ENCODE results near the gene ARID1B.
A peak's percentile ranks its signal among the peaks of the same experiment; 100 is the strongest.

The ARID1B gene

GRCh38 chr6:157050537-157051265 is 273.5 kb downstream of the ARID1B start:
- H3K4me3 ChIP-seq (ENCODE audit: low read depth, low read length): peak overlapping the region; percentile 6; the same call in 1 of the 2 replicates
- DNase-seq: peak; percentile 68
- H3K9me3 ChIP-seq: no peaks in the 10 kb centered on the region
- H3K4me1 ChIP-seq: peaks cover 22% of the 10 kb centered on the region
- H3K27me3 ChIP-seq: no peaks in the 10 kb centered on the region
- no peaks in the 10 kb centered on the region; the same call in 1 of the 2 replicates for H3K36me3 ChIP-seq
- TF ChIP-seq CTCF (IDR thresholded peaks at IDR 0.05; ENCODE audit: low read depth, low read length): no peak

GRCh38 chr6:157054531-157054979 is 277.4 kb downstream of the ARID1B start:
- Histone ChIP-seq H3K9me3 (no peaks in the 10 kb centered on the region), H3K4me1 (peaks cover 21% of the 10 kb centered on the region)
- no peak for TF ChIP-seq CTCF (IDR thresholded peaks at IDR 0.05; ENCODE audit: low read depth, low read length)

GRCh38 chr6:157055863-157056262 is 278.7 kb downstream of the ARID1B start:
- no peak overlapping the region for H3K4me3 ChIP-seq (ENCODE audit: low read depth, low read length)
- DNase-seq: no peak
- no peak for TF ChIP-seq CTCF (IDR thresholded peaks at IDR 0.05; ENCODE audit: low read depth, low read length)
- no peaks in the 10 kb centered on the region for H3K27me3 ChIP-seq
- peaks cover 21% of the 10 kb centered on the region for H3K4me1 ChIP-seq
- H3K36me3 ChIP-seq: peaks cover 3% of the 10 kb centered on the region; the same call in 1 of the 2 replicates
- no peaks in the 10 kb centered on the region for H3K9me3 ChIP-seq

More at GRCh38 chr6:157054531-157054979, 277.4 kb downstream of the ARID1B start:
- no peak for DNase-seq
- Histone ChIP-seq H3K4me3 (ENCODE audit: low read depth, low read length) (no peak overlapping the region), H3K36me3 (peaks cover 3% of the 10 kb centered on the region; the same call in 1 of the 2 replicates), H3K27me3 (no peaks in the 10 kb centered on the region)

- TF ChIP-seq CTCF (IDR thresholded peaks at IDR 0.05; ENCODE audit: low read depth, low read length): no peak
- H3K4me1 ChIP-seq: peaks cover 21% of the 10 kb centered on the region
- no peaks in the 10 kb centered on the region for H3K27me3 ChIP-seq
- H3K36me3 ChIP-seq: peaks cover 3% of the 10 kb centered on the region; the same call in 1 of the 2 replicates
- no peaks in the 10 kb centered on the region for H3K9me3 ChIP-seq
- no peak for DNase-seq
- no peak overlapping the region for H3K4me3 ChIP-seq (ENCODE audit: low read depth, low read length)
Observed at GRCh38 chr6:157056275-157056674, 279.1 kb downstream of the ARID1B start.

- no peak for DNase-seq
- Histone ChIP-seq H3K9me3 (no peaks in the 10 kb centered on the region), H3K4me1 (peaks cover 21% of the 10 kb centered on the region), H3K4me3 (ENCODE audit: low read depth, low read length) (no peak overlapping the region), H3K36me3 (0 out of 2 replicates have a peak, but pooled peaks cover 3% of the 10 kb centered on the region), H3K27me3 (no peaks in the 10 kb centered on the region)
- TF ChIP-seq CTCF (IDR thresholded peaks at IDR 0.05; ENCODE audit: low read depth, low read length): no peak
Observed at GRCh38 chr6:157058574-157058973, 281.4 kb downstream of the ARID1B start.

- Histone ChIP-seq H3K4me3 (ENCODE audit: low read depth, low read length) (no peak overlapping the region), H3K9me3 (no peaks in the 10 kb centered on the region), H3K4me1 (peaks cover 19% of the 10 kb centered on the region), H3K27me3 (no peaks in the 10 kb centered on the region), H3K36me3 (peaks cover 3% of the 10 kb centered on the region; the same call in 1 of the 2 replicates)
- DNase-seq: no peak
- TF ChIP-seq CTCF (IDR thresholded peaks at IDR 0.05; ENCODE audit: low read depth, low read length): no peak
Observed at GRCh38 chr6:157059781-157060180, 282.6 kb downstream of the ARID1B start.
